NCI-H526 (cell line): ENCODE data around the gene MYB.

Source experiments
- DNase-seq, 2 experiments: peaks; one replicate each; lab custom pipeline; 2025; lab: John Stamatoyannopoulos, UW

MYB gene

GRCh38 chr6:135189344-135189743 is 8.2 kb downstream of the MYB start:
- no peak for DNase-seq

GRCh38 chr6:135191508-135192255 is 10.6 kb downstream of the MYB start:
- DNase-seq = no peak

GRCh38 chr6:135192256-135193174 is 11.4 kb downstream of the MYB start:
- peak; percentile 100 for DNase-seq

- peak; percentile 100 for DNase-seq
Observed at GRCh38 chr6:135193221-135193620, 12.1 kb downstream of the MYB start.

- no peak for DNase-seq
Observed at GRCh38 chr6:135195041-135195440, 13.9 kb downstream of the MYB start.

- DNase-seq = no peak
Observed at GRCh38 chr6:135195522-135195921, 14.4 kb downstream of the MYB start.

- no peak for DNase-seq
Observed at GRCh38 chr6:135196739-135197510, 15.8 kb downstream of the MYB start.

GRCh38 chr6:135202836-135203235 is 21.7 kb downstream of the MYB start:
- peak in 1 of 2 experiments; percentile 95 for DNase-seq

GRCh38 chr6:135204951-135205350 is 23.8 kb downstream of the MYB start:
- no peak for DNase-seq

GRCh38 chr6:135209803-135210202 is 28.7 kb downstream of the MYB start:
- DNase-seq = no peak

GRCh38 chr6:135210632-135211305 is 29.7 kb downstream of the MYB start:
- no peak for DNase-seq

GRCh38 chr6:135211306-135211702 is 30.2 kb downstream of the MYB start:
- DNase-seq = no peak

- DNase-seq = no peak
Observed at GRCh38 chr6:135212020-135212806, 31.1 kb downstream of the MYB start.

GRCh38 chr6:135212935-135213334 is 31.8 kb downstream of the MYB start:
- DNase-seq = no peak

- no peak for DNase-seq
Observed at GRCh38 chr6:135213616-135214015, 32.5 kb downstream of the MYB start.

GRCh38 chr6:135215160-135215559 is 34.1 kb downstream of the MYB start:
- no peak for DNase-seq

GRCh38 chr6:135215563-135215962 is 34.5 kb downstream of the MYB start:
- no peak for DNase-seq

- DNase-seq = no peak
Observed at GRCh38 chr6:135217663-135218062, 36.6 kb downstream of the MYB start.

- no peak for DNase-seq
Observed at GRCh38 chr6:135219346-135219745, 38.2 kb downstream of the MYB start.

- no peak for DNase-seq
Observed at GRCh38 chr6:135221042-135221441, 39.9 kb downstream of the MYB start.

- no peak for DNase-seq
Observed at GRCh38 chr6:135221505-135221904, 40.4 kb downstream of the MYB start.
